Right ventricle myocardium inferior (tissue), 1 donor: ENCODE results near the gene JAK1. TPM values are rescaled to one million over a fixed set of nuclear protein-coding genes. Genes with fewer than 3 reads are reported as not detected.

Experiments used
- ATAC-seq: fragments of 200-7000 bp; cut with Tn5 transposase; one replicate; pipeline ENCODE4 v1.9.1; 2020; ENCODE audit warnings: mild to moderate bottlenecking, moderate library complexity
- DNase-seq: peaks from one replicate; pipeline ENCODE4 v3.0.0; 2021; ENCODE audit errors: missing footprints
- intact Hi-C: fragments of 100-400 bp; cut with DNase I; formaldehyde crosslinking; loops from one replicate; pipeline ENCODE4 v1.11.0; 2022
- total RNA-seq: library from RNA; stranded (reverse); fragmentation: NEBNext Ultra II Directional; extraction: Animal tissue kit (Norgen Biotek cat#: 25700); gene quantifications from one replicate; pipeline ENCODE4 v1.2.1, GENCODE V29; 2021
- donor health status: DM: no; HTN: yes; CAD: no; lungs with severe emphysema.

Gene JAK1
- total RNA-seq, 1 donor from 2014 or later, result 87.3 TPM

DNA sequence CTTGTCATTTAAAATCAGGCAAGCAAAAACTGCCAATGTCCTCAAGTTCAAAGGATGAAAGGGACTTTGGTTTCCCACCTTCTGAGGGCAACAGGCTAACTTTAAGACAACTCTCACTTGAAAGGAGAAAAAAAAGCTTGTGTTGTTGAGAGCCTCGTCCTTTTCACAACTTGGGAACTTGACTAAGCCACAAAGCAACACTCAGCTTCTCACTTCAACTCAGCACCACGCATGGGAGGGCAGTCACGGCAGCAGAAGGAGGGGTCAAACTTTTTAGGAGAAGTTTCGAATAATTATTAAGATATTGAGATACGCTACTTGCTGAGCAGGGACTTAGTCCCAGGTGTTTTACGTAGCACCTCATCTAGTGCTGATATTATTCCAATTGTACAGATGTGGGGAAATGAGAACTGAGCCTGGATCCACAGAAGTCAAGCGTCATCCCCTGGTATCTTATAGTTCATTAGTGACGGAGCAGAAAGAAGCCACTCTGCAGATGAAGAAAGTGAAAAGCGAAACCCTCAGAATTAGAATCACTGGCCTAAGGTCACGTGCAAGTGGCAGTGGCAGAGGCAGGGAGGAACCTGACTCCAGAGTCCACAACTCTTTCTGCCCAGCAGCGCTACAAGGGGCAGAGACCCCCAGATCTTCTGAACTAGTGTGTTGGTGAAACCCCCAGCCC, 83.6 kb downstream of the JAK1 start:
- DNase-seq (no peak), ATAC-seq (no peak)
- intact Hi-C loops, result no loop called here

DNA sequence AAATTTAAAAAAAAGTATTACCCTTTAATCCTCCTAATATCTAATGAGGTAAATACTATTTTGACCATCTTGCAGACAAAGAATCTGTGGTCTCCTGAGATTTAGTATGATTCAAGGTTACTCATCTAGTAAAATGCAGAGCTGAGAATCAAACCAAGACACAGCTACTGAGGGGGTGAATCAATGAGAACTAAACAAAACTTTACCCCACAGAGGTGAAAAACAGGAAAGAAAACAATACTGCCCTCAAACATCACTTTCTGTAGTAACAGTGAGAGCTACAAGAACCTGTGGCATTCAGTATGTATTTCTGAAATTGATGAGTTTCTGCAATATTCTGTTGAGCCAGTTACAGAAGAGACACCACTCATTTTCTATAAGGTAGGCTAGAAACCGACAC, 85.1 kb downstream of the JAK1 start:
- ATAC-seq (no peak), DNase-seq (no peak)
- intact Hi-C loops, result no loop called here

DNA sequence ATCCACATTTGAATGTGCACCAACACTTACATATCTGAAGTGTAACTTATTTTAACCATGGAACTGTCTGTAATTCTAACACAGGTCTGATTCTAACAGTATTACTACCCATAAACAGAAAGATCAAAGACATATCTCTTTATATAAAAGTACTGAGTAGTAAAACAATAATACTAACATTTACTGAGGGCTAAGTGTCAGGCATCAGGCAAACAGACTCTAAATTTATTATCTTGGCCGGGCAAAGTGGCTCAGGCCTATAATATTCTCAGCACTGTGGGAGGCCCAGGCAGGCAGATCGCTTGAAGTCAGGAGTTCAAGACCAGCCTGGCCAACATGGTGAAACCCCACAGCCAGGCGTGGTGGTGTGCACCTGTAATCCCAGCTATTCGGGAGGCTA, 85.9 kb downstream of the JAK1 start:
- ATAC-seq (no peak), DNase-seq (no peak)
- intact Hi-C loops, result no loop called here

DNA sequence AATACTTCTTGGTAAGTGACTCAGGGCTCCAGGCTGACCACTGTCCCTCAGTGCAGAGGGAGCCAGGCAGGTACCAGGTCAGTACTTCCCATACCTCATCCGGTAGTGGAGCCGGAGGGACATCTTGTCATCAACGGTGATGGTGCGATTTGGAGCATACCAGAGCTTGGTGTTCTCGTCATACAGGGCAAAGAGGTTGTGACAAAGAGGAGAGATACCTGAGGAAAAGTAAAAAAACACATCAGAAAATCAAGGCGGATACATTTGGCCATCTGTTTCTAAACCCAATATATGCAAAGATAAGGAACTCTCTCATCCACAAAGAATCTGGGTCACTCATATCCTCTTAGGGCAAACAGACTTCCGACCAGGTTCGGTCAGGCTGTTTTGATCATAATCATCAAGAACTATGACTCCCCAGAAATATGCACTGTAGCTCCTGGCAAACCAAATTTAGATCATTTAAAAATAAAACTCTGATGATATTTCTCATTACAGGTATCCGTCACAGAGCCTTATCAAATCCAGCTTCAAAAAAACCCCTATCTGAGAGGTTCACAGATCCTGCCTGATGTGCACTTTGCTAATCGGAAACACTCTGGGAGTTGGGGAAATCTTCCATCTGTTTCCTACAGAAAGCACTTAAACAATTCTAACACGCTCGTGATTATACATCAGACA, 87.3 kb downstream of the JAK1 start:
- ATAC-seq, result no peak
- intact Hi-C loops, result loop anchor here (5.0 kb wide), 1 partner anchor 88 kb away; the partner anchor contains the start of gene JAK1
- no peak for DNase-seq

DNA sequence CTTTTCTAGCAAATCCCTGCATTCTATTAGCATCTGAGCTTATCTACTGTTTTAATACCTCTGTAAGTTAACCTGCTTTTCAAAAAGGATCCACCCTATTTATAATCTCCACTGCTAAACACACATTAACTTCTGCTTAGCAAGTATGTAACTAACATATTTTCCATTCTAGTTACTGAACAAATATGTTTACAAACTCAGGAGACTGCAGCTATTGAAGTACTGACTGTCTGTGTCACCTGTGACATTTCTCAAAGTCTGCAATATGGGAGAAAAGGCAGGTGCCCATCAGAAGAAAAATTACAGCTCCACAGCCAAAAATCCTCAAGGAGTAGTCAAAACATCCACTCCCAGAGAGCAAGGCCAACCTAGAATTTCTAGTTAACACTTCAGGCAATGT, 88.3 kb downstream of the JAK1 start:
- no peak for DNase-seq
- ATAC-seq, result no peak
- intact Hi-C loops, result loop anchor here (5.0 kb wide), 1 partner anchor 89 kb away; the partner anchor contains the start of gene JAK1

DNA sequence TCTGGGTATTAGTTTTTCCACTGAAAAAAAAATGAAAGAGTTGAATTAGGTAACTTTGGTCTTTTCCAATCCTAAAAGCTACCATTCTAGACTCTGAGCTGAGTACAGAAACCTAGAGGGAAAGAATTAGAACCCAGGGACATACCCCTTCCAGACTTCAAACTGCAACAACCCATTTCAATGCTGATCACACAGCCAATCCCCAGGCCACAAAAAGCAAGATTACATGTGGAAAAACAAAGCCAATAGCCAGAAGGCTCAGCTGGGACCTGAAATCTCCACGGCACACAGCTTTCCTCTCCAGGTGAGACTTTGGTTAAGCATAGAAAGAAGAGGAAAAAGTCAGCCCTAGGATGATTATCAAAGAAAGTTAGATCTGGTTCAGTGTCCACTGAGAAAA, 88.8 kb downstream of the JAK1 start:
- intact Hi-C loops, result loop anchor here (5.0 kb wide), 1 partner anchor 90 kb away; the partner anchor contains the start of gene JAK1
- DNase-seq (no peak), ATAC-seq (no peak)

DNA sequence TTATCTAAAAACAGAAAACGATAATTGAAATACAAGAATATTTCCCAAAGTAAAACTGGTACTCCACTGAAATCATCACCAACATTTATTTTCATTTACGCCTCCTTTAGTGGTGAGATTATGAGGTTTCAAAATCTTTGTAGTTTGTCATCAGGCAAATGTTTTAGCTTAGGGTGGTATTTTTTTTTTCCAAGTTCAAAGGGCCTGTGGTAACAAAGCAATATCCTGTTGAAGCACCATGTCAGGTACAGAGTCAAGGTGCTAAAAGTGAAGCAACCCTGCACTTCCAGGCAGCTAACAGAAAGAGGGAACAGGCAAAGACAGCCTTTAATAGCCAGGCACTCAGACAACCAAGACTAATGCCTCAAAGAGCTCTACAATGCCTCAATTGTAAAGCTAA, 89.2 kb downstream of the JAK1 start:
- intact Hi-C loops, result loop anchor here (5.0 kb wide), 1 partner anchor 90 kb away; the partner anchor contains the start of gene JAK1

DNA sequence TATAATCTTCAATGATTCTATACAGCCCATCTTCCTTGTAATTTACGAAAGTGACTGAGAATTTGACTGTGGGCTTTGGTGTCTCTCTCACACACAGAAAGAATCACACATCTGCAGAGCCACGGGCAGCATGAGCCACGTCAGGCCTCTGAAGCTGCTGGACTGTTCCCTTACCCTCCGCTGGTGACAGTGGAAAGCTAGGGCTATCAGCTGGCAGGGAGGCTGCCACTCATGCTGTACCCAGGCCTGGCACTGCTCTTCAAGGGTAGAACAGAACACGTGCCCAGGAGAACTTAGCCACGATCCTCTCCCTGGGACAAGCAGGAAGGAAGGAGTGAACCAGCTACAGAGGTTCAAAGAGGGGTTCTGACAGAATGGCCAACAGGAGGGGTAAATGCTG, 90.7 kb downstream of the JAK1 start:
- ATAC-seq, result peak; percentile 96
- intact Hi-C loops, result loop anchor here (5.0 kb wide), 1 partner anchor 92 kb away; the partner anchor contains the start of gene JAK1
- no peak for DNase-seq

More for the DNA sequence above, 89.2 kb downstream of the JAK1 start:
- DNase-seq (no peak), ATAC-seq (no peak)

DNA sequence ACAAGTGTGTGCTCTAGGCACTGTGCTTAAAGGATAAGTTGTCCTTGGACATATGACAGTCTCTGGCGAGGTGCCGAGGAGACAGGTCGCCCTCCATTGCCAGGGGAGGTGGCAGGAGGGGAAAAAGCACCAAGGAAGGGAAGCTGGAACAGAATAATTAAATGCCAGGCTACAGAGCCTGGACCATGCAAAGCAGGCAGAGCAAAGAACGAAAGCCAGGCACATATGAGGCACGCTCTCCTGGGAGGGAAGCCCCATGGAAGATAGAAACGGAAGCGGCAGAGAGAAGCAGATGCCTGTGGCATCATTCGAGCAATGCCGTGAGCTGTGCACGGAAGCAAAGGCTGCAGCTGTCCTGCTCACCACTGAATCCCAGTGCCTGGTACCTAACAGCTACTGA, 91.2 kb downstream of the JAK1 start:
- DNase-seq, result no peak
- intact Hi-C loops, result loop anchor here (5.0 kb wide), 1 partner anchor 92 kb away; the partner anchor contains the start of gene JAK1
- peak; percentile 63 for ATAC-seq

DNA sequence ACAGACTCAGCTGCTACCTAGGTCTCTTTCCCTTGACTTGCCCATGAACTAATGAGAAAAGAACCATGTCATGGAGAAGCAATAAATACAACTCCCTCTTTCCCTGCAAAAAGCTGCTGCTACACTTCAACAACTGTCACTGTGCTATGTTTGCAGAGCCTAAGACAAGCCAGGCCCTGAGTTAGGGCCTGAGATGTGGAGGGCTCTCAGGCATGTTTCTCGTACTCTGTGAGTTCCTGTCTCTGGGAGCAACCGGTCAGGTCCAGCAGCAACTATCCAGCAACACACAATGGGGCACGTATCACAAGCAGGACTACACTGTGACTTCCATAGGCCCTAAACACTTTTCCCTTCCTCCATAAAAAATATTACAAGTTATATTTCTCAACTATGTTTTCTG, 91.7 kb downstream of the JAK1 start:
- no peak for DNase-seq
- ATAC-seq, result peak; percentile 36
- intact Hi-C loops, result loop anchor here (5.0 kb wide), 1 partner anchor 93 kb away; the partner anchor contains the start of gene JAK1

DNA sequence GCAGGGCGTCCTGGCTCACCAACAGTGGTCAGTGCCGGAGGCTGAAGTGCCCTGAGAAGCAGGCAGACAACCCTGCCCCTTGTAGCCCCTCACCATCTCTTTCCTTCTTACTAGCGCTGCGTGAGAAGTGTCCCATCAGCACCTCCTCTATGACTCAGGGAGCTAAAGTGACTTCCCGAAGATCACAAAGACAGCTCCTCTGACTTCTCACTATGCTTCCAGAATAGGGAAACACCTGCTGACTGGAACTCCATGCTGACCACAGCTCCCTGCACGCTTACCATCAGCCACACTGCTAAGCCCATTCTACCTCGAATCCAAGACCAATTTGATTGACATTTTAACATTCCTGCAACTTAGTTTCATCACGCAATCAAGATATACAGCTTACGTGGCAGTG, 92.8 kb downstream of the JAK1 start:
- no peak for ATAC-seq
- intact Hi-C loops, result no loop called here

DNA sequence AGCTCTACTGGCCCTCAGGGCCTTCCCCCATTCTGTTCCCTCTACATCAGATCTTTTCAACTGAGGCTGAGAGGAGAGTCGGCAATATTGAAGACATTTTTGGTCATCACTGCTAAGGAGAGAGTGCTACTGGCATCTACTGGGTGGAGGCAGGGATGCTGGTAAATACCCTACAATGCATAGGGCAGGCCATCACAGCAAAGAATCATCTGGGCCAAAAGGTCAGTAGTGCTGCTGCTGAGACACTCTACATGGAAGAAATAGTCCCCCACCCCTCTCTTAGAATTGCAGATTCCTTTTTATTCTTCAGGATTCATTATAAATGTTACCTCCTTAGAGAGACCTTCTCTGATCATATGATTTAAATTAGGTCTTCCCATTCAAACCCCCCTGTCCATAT, 94.3 kb downstream of the JAK1 start:
- intact Hi-C loops, result no loop called here
- no peak for ATAC-seq
- DNase-seq, result no peak

More for the DNA sequence above, 92.8 kb downstream of the JAK1 start:
- DNase-seq, result no peak

DNA sequence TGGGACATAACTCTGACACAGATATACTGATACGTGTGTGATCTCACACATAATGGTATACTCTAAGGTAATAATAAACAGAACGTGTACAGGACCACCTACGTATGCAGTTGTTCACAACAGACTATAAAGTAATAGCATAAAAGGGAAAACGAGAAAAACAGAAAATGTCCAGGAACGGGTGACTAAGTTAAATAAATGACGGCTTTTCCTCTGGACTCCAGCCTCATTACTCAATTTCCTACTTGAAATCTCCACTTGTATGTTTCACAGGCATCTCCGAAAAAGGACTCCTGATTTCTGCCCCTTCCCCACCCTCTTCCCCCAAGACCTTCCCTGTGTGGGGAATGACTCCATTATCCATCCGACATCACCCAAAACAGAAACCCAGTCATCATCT, 95.1 kb downstream of the JAK1 start:
- DNase-seq, result no peak
- ATAC-seq, result no peak
- intact Hi-C loops, result no loop called here

DNA sequence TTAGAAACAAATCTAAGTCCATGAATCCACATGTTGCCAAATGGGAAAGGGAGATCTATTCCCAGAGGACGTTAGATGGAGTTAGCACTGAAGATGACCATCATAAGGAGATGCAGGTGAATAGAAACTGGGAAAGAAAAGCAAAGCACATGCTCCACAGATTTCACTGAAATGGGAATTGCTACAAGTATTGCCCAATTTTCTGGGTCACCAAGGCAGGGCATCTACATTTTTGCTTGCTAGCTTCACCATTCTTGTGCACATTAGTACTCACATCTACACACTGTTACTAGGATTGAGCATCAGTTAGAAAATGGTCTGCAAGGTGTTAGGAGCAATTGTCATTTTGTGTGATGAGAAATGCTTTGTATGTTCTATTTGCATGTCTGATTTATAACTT, 99.1 kb downstream of the JAK1 start:
- DNase-seq (no peak), ATAC-seq (no peak)
- intact Hi-C loops, result loop anchor here (10.0 kb wide), 1 partner anchor 338 kb away; no protein-coding TSS in a partner anchor

DNA sequence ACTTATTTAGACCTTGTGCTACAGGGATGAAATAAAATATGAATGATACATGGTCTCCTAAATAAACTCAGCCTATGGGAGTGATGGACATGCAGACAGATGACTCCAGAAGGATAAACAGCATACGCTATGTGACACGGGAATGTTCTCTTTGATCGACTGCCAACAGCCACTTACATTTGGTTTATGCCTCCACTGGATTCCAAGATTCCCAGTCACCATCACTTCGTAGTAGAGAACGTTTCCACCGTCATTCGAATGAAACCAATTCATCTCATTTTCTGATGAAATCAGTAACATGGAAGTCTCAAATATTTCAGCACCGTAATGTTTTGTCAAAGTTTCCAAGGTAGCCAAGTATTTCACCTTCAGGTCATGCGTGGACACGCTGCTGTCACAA, 99.7 kb downstream of the JAK1 start:
- DNase-seq, result no peak
- intact Hi-C loops, result loop anchor here (10.0 kb wide), 1 partner anchor 338 kb away; no protein-coding TSS in a partner anchor
- no peak for ATAC-seq

DNA sequence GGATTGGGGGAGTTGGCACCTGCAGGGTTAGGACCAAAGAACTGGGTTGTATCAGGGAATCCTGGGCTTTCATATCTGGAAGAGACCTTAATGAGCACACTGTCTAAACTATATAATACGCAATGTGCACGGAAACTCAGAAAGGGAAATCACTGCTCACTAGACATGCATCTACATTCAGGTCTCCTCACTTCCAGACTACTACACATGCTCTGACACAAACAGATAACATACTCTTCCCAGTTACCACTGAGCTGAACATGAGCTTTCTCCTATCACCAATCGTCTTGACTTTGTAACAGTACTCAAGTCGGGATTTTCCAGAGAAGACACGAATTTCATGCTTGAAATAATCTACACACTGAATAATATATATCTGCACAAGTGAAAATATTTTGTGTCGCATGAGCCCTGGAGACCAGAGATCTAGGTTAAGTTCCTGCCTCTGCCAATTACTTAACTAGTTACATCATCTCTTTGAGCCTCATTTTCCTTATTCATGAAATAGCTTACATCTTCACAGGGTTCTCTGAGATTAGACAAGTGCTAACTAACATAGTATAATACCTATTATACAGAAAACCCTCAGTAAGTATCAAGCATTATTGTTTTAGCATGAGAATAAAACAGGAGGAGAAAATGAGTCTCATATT, 101.1 kb downstream of the JAK1 start:
- intact Hi-C loops, result loop anchor here (10.0 kb wide), 1 partner anchor 340 kb away; no protein-coding TSS in a partner anchor
- no peak for ATAC-seq

DNA sequence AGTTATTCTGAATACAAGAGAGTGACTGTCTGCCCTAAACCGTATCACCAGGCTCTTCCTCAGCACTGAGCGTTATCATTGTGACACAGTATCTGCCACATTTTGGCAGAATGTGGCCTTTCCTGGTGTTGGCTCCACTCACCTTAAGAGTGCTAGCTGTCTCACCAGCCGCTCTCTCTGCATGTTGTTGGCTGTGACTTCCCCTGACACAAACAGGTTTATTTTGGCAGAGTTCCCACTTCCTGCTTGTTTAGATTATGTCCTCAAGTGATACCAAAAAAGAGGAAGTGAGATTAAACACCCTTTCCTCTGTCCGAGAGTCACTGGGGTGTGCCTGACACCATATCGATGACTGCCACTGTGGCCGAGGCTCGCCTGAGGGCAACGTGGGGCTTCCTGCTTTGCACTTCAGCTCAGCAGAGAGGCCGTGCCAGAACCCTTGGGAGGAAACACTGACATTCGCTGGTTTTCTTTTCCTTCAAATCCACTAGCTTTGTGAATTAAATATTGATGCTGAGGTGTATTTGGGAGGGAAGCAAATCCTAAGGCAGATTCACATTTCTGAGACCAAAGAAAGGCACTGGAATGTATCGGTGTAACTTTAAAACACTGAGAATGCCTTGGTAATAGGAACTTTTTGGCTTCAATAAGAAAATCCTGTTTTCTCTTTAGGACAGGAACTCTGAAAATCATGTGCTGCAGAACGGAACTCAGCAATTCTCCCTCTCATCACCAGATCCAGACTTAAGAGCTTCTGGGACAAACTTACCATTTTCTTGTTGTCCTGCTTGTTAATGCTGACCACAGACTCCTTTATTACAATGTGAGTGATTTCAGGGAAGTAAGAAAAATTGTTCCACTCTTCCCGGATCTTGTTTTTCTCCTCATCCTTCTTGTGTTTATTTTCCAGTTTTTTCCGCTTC, 102.1 kb downstream of the JAK1 start:
- intact Hi-C loops, result loop anchor here (5.0 to 10.0 kb wide), 2 partner anchors 203 to 341 kb away; no protein-coding TSS in a partner anchor
- ATAC-seq, result peak; percentile 83
- DNase-seq, result peak; percentile 85

More for the DNA sequence above, 101.1 kb downstream of the JAK1 start:
- no peak for DNase-seq

DNA sequence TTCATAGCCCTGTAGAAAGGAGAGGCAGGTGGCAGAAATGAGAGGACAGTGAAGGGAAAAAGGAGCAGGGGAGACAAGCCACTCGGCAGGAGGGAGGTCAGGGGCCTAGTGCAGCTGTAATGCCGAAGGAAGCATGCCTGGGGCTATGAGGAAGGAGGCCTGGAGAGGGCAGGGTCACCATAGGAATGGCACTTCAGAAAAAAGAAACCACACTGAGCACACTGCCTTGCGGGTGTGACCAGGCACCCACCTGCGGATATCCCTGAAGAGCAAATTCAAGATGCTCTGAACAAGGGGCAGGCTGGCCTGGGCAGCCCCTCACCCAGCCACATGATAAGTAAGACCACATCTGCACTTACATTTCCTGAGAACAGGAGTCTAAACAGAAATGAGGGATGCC, 104.7 kb downstream of the JAK1 start:
- DNase-seq (no peak), ATAC-seq (peak; percentile 55)
- intact Hi-C loops, result loop anchor here (5.0 to 10.0 kb wide), 2 partner anchors 206 to 343 kb away; no protein-coding TSS in a partner anchor
